Ectodermal cell (in vitro differentiated cells): Measurements from ENCODE around the gene CACNB4. TPM values are rescaled to one million over a fixed set of nuclear protein-coding genes. Genes with fewer than 3 reads are reported as not detected.
"Not testable (repeated sequence)": the region's sequence is repeated elsewhere in the genome, so short reads cannot be mapped to it uniquely, and the experiment has no call there.

Experiments
- H3K27ac ChIP-seq: 2 replicates; pipeline ENCODE4 v1.7.0; 2013; ENCODE audit warnings: mild to moderate bottlenecking, low read depth, low read length; ENCODE audit not compliant: insufficient read depth, poor library complexity, severe bottlenecking
- H3K27me3 ChIP-seq: 2 replicates; pipeline ENCODE4 v1.7.0; 2013; ENCODE audit warnings: mild to moderate bottlenecking, low read length; ENCODE audit not compliant: insufficient read depth, control insufficient read depth, poor library complexity, severe bottlenecking
- H3K36me3 ChIP-seq: one replicate; pipeline ENCODE4 v1.7.0; 2013; ENCODE audit warnings: low read length; ENCODE audit not compliant: control insufficient read depth, insufficient read depth
- H3K4me1 ChIP-seq: one replicate; pipeline ENCODE4 v1.7.0; 2013; ENCODE audit warnings: low read length; ENCODE audit not compliant: control insufficient read depth, insufficient read depth
- H3K4me3 ChIP-seq: 2 replicates; pipeline ENCODE4 v1.7.0; 2013; ENCODE audit warnings: low read depth, low read length, control low read depth; ENCODE audit not compliant: insufficient read depth
- H3K9me3 ChIP-seq: 2 replicates; pipeline ENCODE4 v1.7.0; 2013; ENCODE audit warnings: mild to moderate bottlenecking, low read length, moderate library complexity; ENCODE audit not compliant: control insufficient read depth
- WGBS, 2 experiments: methylation state at CpG; one replicate each; pipeline ENCODE4 v1.1.7; 2013; ENCODE audit warnings: missing lambda C conversion rate in 2 of 2; 5-methylcytosine and 5-hydroxymethylcytosine counted together
- polyA plus RNA-seq, 4 experiments: library from polyadenylated mRNA; stranded (reverse); fragments of 50-300 nt; gene quantifications; one replicate each; pipeline ENCODE4 v1.2.3, GENCODE V29; 2013

The CACNB4 gene
- 4.7 TPM for polyA plus RNA-seq (2013, experiment 1 of 4)
- 4.3 TPM for polyA plus RNA-seq (2013, experiment 2 of 4)
- 4.7 TPM for polyA plus RNA-seq (2013, experiment 3 of 4)
- 3.4 TPM for polyA plus RNA-seq (2013, experiment 4 of 4)

DNA sequence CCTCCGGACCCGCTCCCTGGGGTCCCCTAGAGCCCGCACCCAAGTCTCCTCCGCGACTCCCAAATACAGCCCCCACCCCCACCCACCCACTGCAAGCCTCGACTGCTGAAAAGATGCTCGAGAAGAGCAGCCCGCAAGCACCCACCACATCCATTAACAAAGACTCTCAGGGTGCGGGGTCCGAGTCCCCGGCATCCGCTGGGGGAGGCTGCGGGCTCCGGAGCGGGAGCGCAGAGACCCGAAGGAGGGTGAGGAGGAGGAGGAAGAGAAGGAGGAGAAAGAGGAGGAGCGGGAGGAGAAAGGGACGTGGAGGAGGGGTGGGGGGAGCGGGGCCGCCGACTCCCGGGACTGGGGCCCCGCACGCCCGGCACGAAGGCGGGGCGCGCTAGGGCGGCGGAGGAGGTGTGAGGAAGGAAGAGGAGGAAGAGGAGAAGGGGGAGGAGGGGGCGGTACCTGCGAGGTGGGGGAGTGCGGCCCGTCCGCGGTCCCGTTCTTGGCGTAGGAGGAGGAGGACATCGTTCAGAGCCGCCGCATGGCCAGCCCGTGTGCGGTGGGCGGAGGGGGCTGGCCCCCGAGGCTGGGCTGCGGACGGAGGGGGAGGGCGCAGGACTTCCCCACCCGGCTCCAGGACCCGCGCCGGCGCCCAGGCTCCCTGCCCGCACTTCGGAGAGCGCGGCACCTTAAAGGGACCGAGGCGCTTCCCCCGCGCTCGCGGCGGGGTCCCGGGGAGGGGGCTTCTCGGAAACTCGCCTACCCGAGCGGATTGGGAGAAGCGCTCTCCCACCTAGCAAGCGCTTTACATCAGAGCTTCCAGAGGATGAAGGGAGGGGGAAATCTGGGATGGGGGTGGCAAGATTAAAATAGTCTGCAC is at the start of gene CACNB4:
Gene CACNB4, minus strand, starts transcription at position 549 of the 871 bp plus-strand sequence.
- WGBS, 2 experiments: 1% methylated on average over 72 to 73 of the region's 73 CpGs
- Histone ChIP-seq H3K4me3 (peak within 1 kb of the TSS; percentile 52), H3K4me1 (no peaks in the 10 kb centered on the region), H3K27ac (no peak within 1 kb of the TSS), H3K9me3 (no peaks in the 10 kb centered on the region), H3K36me3 (no peaks in the 10 kb centered on the region), H3K27me3 (peaks cover 73% of the 10 kb centered on the region)

DNA sequence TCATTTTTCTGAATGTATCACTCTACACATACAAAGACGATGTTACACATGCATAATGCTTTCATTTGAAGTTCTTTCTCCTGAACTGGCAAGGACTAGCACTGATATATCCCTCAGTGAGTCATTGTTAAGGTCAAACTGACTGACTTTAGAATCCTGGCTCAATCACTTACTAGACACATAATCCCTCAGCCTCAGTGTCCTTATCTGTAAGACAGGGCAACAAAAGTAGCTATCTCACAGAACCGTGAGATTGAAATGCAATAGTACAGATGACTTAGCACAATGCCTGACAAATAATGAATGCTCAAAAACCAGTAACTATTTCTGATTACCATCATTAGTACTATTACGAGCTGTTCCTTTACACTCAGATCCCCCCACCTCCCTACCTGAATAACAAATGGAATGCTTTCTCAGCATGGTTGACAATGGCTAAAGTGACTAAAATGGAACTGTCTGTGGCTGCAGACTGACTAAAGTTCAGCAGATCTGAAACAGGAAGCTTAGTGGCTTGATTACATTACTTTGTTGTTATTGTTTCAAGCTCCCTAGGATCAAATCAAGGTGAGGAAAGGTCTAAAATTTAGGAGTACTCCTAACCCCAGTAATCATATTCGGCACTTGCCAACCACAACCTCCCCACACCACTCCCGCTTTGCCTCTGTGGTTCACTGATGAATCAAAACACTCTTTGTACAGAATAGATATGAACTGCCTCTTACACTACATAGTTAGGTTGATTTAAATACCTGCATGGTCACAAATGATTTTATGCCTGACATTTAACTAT is 35.8 kb upstream of the CACNB4 start:
- Histone ChIP-seq H3K36me3 (no peaks in the 10 kb centered on the region), H3K9me3 (no peaks in the 10 kb centered on the region), H3K4me3 (no peak overlapping the region), H3K4me1 (no peaks in the 10 kb centered on the region), H3K27me3 (no peaks in the 10 kb centered on the region), H3K27ac (no peak overlapping the region)
- WGBS, 2 experiments: 89 to 92% methylated on average over 5 of the region's 5 CpGs

DNA sequence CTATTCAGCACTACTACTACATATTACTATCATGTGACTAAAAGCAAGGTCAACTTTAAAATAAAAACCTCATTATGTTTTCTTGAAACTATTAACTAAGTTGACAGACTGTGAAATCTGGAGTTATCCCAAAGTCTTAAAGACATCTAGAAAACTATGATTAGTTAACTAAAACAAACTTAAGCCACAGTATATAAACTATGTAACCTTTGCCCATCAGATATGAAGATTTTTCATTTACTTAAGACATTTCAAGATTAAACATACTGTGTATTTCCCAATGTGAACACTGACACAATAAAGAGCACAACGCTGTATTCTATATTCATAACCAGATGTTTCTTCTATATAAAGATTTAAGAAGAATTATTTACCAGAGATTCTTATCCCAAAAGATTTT is 33.5 kb upstream of the CACNB4 start:
- no peak overlapping the region for H3K4me3 ChIP-seq
- no peaks in the 10 kb centered on the region for H3K4me1 ChIP-seq
- no peaks in the 10 kb centered on the region for H3K36me3 ChIP-seq
- no peaks in the 10 kb centered on the region for H3K9me3 ChIP-seq
- no peaks in the 10 kb centered on the region for H3K27me3 ChIP-seq
- H3K27ac ChIP-seq: no peak overlapping the region
- 60% methylated on average over 1 of the region's 1 CpG; no CpG with 5 or more reads in 1 of the 2 experiments for whole genome bisulfite sequencing, 2 experiments

DNA sequence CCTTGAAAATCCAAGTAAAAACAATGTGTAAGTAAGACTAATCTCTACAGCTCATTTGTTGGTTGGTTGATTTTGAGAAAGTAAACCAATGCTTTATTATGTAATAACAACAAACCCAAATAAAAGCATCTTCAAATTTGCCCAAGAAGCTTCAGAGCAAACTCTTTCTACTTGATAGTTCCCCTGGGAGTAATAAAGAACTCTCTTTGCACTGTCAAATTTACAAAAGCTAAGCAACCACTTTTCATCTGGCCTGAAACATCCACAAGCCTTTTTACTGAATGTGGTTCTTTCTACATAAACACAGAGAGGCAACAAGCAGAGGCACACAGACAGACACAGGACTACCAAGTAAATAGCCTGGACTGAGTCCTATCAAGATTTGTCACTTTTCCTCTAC is 28.8 kb upstream of the CACNB4 start:
- Histone ChIP-seq H3K27me3 (no peaks in the 10 kb centered on the region), H3K4me1 (no peaks in the 10 kb centered on the region), H3K27ac (no peak overlapping the region), H3K9me3 (no peaks in the 10 kb centered on the region), H3K36me3 (no peaks in the 10 kb centered on the region), H3K4me3 (no peak overlapping the region)

DNA sequence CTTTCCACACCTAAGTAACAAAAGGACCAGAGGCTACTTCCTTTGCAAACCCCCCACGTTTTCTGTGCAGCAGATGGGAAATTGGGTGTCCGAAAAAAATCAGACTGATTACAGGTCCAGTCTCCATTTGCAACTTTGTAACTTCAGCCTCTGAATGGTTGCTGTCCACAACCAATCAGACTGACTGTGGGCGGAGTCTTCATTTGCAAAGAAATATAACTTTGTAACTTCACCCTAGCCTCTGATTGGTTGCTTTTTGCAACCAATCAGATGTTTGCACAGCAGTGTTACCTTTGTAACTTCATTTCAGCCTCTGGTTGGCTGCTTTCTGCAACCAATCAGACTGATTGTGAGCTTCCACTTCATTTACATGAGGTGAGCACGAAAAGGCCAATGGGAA is 27.8 kb upstream of the CACNB4 start:
- H3K27me3 ChIP-seq: no peaks in the 10 kb centered on the region
- WGBS, 2 experiments: 92% methylated on average over 4 of the region's 4 CpGs
- H3K36me3 ChIP-seq: no peaks in the 10 kb centered on the region

DNA sequence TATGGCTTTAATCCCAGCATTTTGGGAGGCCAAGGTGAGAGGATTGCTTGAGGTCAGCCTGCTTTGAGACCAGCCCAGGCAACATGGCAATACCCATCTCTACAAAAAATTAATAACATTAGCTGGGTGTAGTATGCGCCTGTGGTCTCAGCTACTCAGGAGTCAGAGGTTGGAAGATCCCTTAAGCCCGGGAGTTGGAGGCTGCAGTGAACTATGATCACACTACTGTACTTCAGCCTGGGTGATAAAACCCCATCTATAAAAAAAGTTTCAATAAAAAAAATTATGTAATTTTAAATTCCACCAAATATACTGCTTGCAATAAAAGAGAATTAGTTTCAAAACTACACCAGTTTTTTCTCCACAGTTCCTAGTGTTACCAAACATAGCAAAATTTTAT is 23.3 kb upstream of the CACNB4 start:
- no peaks in the 10 kb centered on the region for H3K4me1 ChIP-seq
- no peaks in the 10 kb centered on the region for H3K36me3 ChIP-seq
- WGBS, 2 experiments: 92 to 100% methylated on average over 2 of the region's 2 CpGs
- H3K9me3 ChIP-seq: no peaks in the 10 kb centered on the region
- no peaks in the 10 kb centered on the region for H3K27me3 ChIP-seq
- H3K27ac ChIP-seq: no peak overlapping the region
- no peak overlapping the region for H3K4me3 ChIP-seq

More for the DNA sequence above, 27.8 kb upstream of the CACNB4 start:
- Histone ChIP-seq H3K4me3 (no peak overlapping the region), H3K9me3 (no peaks in the 10 kb centered on the region), H3K4me1 (no peaks in the 10 kb centered on the region), H3K27ac (no peak overlapping the region)

DNA sequence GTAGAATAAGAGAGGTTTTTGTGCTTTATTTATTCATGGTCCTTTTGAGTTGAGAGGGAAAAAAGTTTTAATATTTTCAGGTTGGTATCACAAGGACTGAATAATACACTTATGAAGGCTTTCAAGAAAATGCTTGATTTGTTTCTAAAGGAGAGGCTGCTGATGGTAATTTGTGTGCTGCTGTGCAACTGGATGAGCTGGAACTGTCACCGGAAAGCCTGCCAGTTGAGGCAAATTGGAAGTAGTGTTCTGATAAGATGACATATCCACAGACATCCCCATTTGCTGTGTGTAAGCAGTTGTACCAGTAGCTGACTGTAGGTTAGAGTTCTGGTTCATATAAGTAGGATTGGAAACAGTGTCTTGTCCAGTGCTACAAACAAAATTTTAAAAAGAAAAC is 21.6 kb upstream of the CACNB4 start:
- H3K9me3 ChIP-seq: no peaks in the 10 kb centered on the region
- H3K4me3 ChIP-seq: no peak overlapping the region
- no peaks in the 10 kb centered on the region for H3K4me1 ChIP-seq
- WGBS, 2 experiments: 95 to 100% methylated on average over 1 of the region's 1 CpG
- no peaks in the 10 kb centered on the region for H3K36me3 ChIP-seq
- H3K27me3 ChIP-seq: no peaks in the 10 kb centered on the region
- no peak overlapping the region for H3K27ac ChIP-seq

DNA sequence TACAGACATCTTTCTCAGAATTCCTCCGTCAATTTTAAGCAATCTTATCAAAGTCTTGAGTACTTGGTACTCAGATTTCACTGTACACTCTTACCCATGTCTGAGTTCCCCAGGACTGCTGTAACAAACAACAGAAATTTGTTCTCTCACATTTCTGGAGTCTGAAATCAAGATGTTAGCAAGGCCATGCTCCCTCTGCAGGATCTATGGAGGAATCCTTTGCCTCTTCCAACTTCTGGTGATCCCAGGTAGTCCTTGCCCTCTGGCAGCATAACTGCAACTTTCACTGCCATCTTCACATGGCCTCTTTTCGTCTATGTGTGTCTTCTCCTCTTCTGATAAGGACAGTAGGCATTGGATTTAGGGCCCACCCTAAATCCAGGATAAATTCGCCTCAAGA is 17.1 kb upstream of the CACNB4 start:
- Histone ChIP-seq H3K27me3 (no peaks in the 10 kb centered on the region), H3K4me3 (no peak overlapping the region)
- 84 to 86% methylated on average over 3 of the region's 3 CpGs for WGBS, 2 experiments

DNA sequence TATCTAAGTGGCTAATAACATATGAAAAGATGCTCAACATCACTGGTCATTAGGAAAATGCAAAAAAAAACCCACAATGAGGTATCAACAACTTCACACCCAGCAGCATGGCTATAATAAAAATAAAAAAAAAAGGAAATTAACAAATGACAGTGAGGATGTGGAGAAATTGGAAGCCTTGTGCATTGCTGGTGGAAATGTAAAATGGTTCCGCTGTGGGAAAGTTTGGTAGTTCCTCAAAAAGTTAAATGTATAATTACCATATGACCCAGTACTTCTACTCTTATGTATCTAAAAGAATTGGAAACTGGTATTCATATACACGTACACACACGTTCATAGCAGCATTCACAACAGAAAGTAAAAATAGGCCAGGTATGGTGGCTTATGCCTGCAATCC is 15.5 kb upstream of the CACNB4 start:
- Histone ChIP-seq H3K36me3 (no peaks in the 10 kb centered on the region), H3K9me3 (no peaks in the 10 kb centered on the region), H3K4me3 (no peak overlapping the region), H3K27ac (no peak overlapping the region), H3K27me3 (no peaks in the 10 kb centered on the region), H3K4me1 (no peaks in the 10 kb centered on the region)
- WGBS, 2 experiments: 90 to 94% methylated on average over 3 of the region's 3 CpGs

More for the DNA sequence above, 17.1 kb upstream of the CACNB4 start:
- no peaks in the 10 kb centered on the region for H3K9me3 ChIP-seq
- H3K36me3 ChIP-seq: no peaks in the 10 kb centered on the region
- H3K27ac ChIP-seq: no peak overlapping the region
- H3K4me1 ChIP-seq: no peaks in the 10 kb centered on the region

DNA sequence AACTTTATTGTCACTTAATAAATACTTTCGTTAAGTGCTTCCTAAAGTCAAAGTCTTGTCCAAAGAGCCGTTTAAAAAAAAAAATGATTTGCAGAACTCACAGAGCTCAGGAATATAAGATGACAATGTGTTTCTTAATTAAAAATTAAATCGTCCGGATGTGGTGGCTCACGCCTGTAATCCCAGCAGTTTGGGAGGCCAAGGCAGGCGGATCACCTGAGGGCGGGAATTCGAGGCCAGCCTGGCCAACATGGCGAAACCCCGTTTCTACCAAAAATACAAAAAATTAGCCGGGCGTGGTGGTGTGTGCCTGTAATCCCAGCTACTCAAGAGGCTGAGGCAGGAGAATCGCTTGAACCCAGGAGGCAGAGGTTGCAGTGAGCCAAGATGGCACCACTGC is 8.3 kb upstream of the CACNB4 start:
- not testable (repeated sequence) for H3K27ac ChIP-seq, H3K27me3 ChIP-seq, H3K9me3 ChIP-seq, H3K4me1 ChIP-seq, H3K36me3 ChIP-seq, H3K4me3 ChIP-seq
- 90 to 95% methylated on average over 13 of the region's 13 CpGs for WGBS, 2 experiments
